NOMO-1 (cell line): ENCODE measurements around the gene MEOX2.

ENCODE experiments used
- DNase-seq, 2 experiments: peaks; one replicate each; lab custom pipeline; 2025; ENCODE audit not compliant: unreplicated experiment in 2 of 2; lab: John Stamatoyannopoulos, UW

The MEOX2 gene

GRCh38 chr7:15618275-15618674, 68.2 kb downstream of the MEOX2 start:
- DNase-seq, result no peak

- no peak for DNase-seq
Measured at GRCh38 chr7:15612205-15612604, 74.3 kb downstream of the MEOX2 start.

DNA sequence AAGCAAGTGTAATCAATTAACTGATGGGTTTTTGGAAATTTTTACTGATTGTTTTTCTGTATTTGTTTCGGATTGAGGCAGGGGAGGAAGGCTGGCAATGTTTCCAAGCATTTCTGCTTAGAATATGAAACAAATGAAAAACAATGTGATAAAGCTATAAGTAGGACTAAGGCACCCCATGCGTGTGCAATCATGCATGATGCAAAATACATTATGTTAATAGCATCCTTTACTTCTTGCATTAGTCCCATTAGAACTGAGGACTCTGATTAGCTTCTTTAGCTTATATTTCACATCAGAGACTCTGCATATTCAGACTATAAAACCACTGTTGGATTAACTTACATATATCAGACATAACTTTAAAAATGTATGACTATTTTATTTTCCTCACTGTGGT, 76.0 kb downstream of the MEOX2 start:
- DNase-seq, result no peak

- DNase-seq, result no peak
Measured at GRCh38 chr7:15609287-15609686, 77.2 kb downstream of the MEOX2 start.

GRCh38 chr7:15607529-15608210, 78.8 kb downstream of the MEOX2 start:
- no peak for DNase-seq

DNA sequence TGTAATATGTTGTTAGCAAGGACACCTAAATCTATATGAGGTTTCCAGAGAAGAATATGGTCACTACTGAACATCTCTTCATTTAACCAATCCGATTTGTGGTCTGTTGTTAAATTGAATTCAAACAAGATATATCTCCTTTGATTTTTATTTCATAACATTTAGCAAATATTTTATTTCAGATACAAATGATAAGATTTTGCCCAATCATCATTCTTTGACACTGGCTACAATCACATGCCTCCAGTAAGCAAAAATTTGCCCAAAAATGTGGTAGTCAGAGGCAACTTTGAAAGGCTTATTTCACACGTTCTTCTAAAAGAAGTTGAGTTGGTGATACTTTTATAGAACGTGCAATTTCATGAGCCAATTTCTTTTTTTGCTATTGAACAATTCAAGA, 79.9 kb downstream of the MEOX2 start:
- DNase-seq, result no peak

- DNase-seq, result no peak
Measured at GRCh38 chr7:15604166-15604565, 82.3 kb downstream of the MEOX2 start.

GRCh38 chr7:15603124-15603523, 83.4 kb downstream of the MEOX2 start:
- no peak for DNase-seq

DNA sequence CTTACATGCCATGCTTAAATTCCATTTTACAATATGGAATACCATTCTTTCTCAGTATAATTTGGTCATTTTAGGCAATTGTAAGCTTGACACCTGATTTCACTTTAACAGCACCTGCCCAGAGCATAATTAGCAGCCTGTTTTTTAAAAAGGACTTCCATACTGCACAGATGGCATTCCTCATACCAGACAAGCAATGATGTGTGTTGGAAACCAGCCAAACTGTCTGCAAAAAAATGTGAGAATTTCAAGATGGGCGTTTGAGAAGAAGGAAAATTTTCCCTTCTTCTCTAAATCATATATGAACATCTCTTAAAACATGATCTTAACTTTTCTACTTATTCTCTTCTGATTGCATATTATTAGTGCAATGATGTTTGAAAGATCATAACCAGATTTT, 84.2 kb downstream of the MEOX2 start:
- no peak for DNase-seq

DNA sequence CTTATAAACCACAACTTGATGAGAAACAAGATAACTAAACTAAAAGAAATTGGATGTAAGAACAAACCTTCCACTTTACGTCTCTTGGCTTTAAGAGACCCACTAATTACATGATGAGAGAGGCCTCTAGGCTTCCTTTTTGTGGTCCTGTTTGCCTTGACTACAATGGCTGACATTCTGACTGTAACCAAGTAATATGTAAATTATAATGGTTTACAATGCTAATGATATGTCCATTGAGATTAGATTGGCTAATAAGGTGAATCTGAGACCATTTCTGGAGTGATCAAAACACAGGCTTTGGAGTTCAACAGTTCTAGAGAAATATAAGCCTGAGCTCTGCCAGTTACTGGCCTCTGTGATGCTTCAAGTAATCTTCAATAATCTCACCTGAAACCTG, 85.3 kb downstream of the MEOX2 start:
- no peak for DNase-seq

DNA sequence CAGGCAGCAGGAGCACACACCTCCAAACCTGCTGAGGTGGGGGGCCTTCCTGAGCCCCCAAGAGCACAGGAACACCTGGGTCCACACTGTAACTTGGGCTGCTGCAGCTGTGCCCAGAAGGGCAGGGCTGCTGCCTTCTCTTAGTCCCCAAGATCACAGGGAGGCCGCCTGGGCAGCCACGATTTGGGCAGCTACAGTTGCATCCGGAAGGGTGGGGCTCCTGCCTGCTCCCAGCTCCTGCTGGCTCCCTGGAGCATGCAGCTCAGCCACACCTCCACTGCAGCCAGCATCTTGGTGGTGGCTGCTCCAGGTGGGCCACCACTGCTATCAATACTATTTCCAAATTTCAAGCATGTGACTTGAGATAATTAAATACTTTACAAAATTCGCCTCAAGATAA, 86.2 kb downstream of the MEOX2 start:
- DNase-seq, result no peak

- DNase-seq, result no peak
Measured at GRCh38 chr7:15594461-15594860, 92.0 kb downstream of the MEOX2 start.

GRCh38 chr7:15593382-15593781, 93.1 kb downstream of the MEOX2 start:
- DNase-seq, result no peak

GRCh38 chr7:15586266-15586665, 100.2 kb downstream of the MEOX2 start:
- DNase-seq, result no peak

GRCh38 chr7:15584575-15584974, 101.9 kb downstream of the MEOX2 start:
- DNase-seq, result no peak

- DNase-seq, result no peak
Measured at GRCh38 chr7:15582773-15583172, 103.7 kb downstream of the MEOX2 start.

DNA sequence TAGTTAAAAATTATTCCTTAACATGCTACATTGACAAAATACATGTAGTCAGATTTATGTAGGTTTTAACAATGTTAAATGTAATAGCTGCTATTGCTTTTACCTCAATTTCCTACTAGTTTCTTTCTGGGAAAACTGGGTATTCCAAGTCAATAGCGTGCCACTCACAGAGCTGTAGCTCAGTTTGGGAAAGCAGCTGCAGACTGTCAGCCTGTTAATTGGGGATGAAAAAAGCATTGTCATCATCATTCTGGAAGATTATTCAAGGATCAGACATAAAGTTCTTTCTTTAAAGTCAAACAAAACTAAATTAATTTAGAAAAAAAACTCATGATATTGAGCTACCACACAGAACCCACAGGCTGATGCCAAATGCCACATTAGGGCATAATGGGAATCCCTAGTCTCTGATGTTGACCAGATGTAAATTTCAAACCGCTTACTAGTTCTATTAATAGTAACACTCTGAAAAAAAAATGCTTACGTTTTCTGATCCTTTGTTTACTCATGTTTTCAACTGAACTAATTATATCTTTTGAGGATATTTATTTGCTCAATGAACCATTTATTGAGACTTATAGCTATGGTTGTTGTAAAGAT, 105.0 kb downstream of the MEOX2 start:
- no peak for DNase-seq

DNA sequence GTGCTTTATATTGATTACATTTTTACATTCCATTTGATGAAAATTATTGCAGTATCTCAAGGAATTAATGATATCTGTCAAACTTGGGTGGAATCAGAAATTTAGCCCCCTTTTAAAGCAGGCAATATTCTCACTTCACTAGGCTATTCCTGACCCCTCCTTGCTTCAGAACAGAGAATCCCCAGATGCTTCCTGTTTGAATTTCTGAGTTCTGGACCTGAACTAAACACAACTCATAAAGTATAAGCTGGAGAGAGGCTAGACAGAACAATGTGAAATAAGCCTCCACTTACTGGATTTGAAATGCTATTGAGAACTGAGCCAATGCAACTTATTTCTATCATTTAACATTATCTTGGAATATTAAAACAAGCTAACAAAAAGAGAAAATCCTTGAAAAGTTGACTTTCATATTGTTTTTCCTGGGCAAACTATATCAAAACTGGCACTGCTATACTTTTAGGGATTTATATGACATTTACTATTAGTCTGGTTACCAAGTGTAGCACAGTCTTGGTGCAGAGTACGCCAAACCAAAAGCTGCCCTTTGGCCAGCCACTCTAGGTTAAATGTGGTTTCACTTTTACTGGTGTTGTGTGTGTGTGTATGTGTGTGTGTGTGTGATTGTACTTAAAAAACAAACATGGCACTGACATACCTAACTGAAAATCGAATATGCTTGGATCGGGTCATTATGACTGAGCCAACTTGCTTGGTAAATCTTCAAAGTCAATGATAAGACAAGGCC, 105.7 kb downstream of the MEOX2 start:
- DNase-seq, result no peak

DNA sequence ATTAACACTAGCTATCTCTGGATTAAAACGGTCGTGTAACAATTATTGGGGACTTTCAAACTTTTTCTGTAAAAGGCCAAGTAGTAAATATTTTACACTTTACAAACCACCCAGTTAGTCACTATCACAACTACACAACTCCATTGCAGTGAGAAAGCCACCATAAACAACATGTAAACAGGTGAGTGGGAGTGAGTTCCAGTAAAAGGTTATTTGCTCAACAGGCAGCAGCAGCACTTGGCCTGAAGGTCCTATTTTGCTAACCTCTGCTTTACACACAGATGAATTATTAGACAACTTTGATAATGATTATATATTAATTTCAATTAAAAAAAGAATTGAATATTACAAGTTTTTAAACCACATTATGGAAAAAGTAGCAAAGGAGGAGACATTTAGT, 108.9 kb downstream of the MEOX2 start:
- no peak for DNase-seq

- no peak for DNase-seq
Measured at GRCh38 chr7:15571301-15571878, 115.1 kb downstream of the MEOX2 start.

- DNase-seq, result no peak
Measured at GRCh38 chr7:15567652-15568051, 118.8 kb downstream of the MEOX2 start.

DNA sequence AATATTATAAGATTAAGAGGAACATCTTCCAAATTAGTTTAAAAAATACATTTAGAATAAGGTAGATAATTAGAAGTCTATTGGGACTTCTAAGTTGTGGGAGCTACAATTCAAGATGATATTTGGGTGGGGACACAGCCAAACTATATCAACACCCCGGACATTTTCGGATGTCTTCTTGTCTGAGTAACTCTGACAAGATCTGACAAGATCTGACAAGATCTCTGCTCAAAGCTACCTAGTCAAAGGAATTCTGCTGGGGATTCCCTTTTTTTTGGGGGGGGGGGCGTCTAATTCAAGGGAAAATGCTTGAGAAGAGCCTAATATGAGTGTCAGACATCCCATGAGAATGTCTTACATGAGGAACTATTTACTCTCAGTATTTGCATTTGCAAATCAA, 119.4 kb downstream of the MEOX2 start:
- no peak for DNase-seq
